Uterus (tissue), 2 donors: ENCODE data around the gene SOS2.

Source experiments
- CTCF ChIP-seq, 4 experiments: fragments of 200-600 bp in 2 of 4; fragments of 450-650 bp in 2 of 4; sonication (generic) in 2 of 4; IDR thresholded peaks; one replicate each; pipeline ENCODE4 v1.5.1; 2016 to 2019; ENCODE audit warnings: antibody characterized with exemption in 4 of 4, mild to moderate bottlenecking in 2 of 4, moderate library complexity in 1 of 4
- POLR2A ChIP-seq, 2 donors: fragments of 450-650 bp; IDR thresholded peaks; one replicate each; pipeline ENCODE4 v1.6.1; 2016; ENCODE audit warnings: antibody characterized with exemption in 2 of 2, mild to moderate bottlenecking in 1 of 2, moderate library complexity in 1 of 2

GRCh38 chr14:50100805-50101204, 130.6 kb downstream of the SOS2 start:
- no peak for TF ChIP-seq CTCF (IDR thresholded peaks at IDR 0.05)
- TF ChIP-seq POLR2A (IDR thresholded peaks at IDR 0.05), result no peak
